IPS-11a (cell line): ENCODE data around the gene MACF1.
"Not testable (repeated sequence)": the region's sequence is repeated elsewhere in the genome, so short reads cannot be mapped to it uniquely, and the experiment has no call there.

Experiments used
- H3K4me3 ChIP-seq: one replicate; pipeline ENCODE4 v1.5.1; 2013; ENCODE audit warnings: low read depth, low read length, control low read depth

MACF1 gene

GRCh38 chr1:39208360-39208759 is 3.9 kb downstream of the MACF1 start:
- H3K4me3 ChIP-seq: not testable (repeated sequence)

DNA sequence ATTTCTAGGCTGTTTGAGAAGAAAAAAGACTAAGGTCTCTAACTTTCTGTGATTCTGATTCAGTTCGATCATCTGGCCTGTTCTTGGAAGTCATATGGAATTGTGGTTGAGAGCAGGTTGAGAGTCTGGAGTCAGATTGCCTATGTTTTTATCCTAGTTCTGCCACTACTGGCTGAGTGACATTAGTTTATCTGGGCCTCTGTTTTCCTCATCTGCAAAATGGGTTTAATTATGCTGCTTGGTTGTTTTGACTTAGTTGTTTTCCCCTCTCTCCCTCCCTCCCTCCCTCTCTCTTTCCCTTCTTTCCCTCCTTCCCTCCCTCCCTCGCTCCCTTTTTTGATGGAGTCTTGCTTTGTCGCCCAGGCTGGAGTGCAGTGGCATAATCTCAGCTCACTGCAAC is 6.2 kb downstream of the MACF1 start:
- H3K4me3 ChIP-seq: no peak overlapping the region

DNA sequence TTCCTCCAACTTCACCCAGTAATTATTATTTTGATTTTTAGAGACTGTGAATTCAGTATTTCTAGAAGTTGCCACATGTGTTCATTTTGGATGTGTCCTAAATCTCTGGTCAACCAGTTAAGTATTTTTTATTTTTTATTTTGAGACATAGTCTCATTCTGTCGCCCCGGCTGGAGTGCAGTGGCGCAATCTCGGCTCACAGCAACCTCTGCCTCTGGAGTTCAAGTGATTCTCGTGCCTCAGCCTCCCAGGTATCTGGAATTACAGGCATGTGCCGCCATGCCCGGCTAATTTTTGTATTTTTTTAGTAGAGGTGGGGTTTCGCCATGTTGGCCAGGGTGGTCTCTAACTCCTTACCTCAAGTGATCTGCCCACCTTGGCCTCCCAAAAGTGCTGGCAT is 8.0 kb downstream of the MACF1 start:
- H3K4me3 ChIP-seq: no peak overlapping the region

DNA sequence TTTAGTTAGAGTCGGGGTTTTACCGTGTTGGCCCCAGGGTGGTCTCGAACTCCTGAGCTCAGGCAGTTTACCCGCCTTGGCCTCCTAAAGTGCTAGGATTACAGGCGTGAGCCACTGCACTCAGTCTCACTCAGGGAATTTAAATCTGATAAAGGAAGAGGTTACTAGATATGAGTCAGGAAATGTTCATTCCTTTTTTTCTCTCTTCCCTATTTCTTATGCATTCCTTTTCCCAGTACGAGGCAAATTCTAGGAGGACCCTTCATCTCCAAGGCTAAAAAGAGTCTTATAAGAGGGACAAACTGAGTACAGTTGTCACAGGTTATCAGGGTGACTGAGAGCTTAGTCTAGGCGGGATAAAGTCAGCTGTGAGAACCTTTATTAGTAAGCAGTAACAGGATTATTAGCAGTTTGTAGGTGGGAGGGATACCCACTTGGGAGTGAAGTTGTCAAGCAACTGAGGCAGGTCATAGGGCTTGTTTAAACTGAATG is 9.1 kb downstream of the MACF1 start:
- H3K4me3 ChIP-seq: no peak overlapping the region

DNA sequence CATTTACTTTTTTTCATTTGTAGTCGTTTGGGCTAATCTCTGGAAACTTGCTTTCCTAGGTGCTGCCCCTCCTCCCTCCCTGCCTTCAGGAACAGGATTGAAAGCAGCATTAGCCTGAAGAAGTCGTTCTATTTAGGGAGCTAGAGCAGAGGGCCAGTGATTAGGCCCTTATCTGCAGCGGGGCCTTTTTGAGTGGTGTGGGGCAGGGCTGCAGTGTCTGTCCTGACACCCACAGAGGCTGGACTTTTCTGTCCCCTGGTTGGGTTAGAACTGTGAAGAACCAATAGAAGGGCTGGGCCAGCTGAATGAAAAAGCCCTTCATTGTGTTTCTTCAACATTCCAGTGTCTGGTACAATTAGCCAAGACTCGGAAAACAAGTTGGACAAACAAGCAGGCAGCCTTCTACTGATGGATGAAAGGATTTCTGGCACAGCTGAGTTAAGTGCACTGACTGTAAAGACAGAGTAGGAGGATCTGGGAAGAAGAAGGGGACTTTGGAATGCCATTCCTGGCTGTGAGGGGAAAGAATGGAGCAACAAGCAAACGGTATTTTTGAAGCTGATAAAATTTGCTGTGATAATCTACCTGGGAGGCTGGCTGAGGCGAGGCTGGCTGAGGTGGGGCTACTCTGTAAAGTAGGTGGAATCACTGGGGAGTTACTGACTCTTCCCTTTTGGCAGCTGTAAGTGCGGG is 9.7 kb downstream of the MACF1 start:
- H3K4me3 ChIP-seq: no peak overlapping the region

- H3K4me3 ChIP-seq: no peak overlapping the region
Measured at GRCh38 chr1:39214714-39214997, 10.2 kb downstream of the MACF1 start.

- H3K4me3 ChIP-seq: no peak overlapping the region
Measured at GRCh38 chr1:39214998-39215873, 10.7 kb downstream of the MACF1 start.

DNA sequence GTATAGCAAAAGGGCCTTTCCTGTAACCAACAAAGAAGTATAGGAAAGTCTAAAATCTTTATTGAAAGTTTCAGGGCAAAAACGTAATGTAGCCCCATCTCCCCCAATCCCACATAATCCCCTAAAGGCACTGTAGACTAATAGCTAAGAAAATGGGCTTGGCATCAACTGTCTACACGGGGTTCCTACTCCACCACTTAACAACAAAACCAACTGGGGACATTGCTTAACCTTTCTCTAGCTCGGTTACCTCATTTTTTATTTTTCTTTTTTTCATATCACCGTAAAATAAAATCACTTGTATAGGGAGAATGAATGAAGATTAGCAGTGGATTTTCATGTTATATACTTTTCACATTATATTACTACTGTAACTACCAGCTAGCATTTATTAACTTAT is 12.3 kb downstream of the MACF1 start:
- H3K4me3 ChIP-seq: no peak overlapping the region

DNA sequence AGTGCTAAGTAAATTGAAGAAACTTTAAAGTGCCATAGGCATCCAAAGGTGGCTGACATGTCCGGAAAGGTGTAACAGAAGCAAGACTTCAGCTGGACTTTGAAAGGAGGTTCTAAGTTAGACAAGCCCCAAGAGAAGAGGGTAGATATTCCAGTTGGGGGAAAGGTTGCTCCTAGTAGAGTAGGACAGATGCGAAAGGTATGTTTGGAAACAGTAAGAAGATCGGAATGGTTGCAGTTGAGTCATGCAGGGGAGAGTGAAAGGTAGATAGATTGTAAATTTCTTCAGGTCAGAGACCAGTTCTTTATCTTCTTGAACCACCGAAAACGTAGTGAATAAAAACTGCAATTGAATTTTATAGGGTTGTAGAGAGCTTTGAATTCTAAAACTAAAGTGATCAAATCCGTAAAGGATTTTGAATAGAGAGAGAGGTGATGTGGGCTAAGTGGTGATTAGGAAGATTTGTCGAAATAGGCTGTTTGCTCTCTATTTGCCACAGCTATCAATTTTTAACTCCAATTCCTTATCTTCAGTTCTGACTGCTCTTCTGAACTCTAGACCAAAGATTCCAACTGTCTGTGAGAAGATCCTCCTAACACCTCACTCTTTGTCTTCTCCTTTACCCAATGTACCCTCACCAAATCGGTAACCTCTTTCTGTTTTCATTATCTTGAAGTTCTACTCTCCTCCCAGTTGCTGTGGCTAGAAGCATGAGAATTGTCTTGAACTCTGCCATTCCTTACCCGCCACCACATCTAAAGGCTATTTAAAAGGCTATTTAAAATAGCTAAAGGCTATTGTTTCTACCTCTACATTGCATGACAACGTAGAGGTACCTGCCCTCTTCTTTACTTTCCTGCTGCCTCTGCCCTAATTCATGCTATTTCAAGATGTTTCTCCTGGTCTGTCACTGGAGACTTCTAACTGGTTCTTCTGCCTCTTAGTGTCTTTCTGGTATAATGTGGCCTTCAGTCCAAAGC is 16.7 kb downstream of the MACF1 start:
- H3K4me3 ChIP-seq: no peak overlapping the region

GRCh38 chr1:39224295-39224829 is 19.9 kb downstream of the MACF1 start:
- no peak overlapping the region for H3K4me3 ChIP-seq

DNA sequence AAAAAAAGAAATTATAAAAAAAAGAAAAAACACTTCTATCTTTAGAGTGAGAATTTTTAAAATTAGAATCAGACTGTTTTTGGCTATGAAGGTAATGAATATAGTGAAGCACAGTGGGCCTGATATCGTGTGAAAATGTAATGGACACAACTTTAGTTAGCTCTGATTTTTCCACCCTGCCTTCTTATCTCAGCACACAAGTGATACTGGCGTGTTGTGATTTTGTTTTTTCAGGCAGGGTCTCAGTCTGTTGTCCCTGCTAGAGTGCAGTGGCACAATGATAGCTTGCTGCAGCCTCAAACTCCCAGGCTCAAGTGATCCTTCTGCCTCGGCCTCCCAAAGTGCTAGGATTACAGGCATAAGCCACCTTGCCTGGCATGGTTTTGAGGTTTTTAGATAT is 22.3 kb downstream of the MACF1 start:
- H3K4me3 ChIP-seq: no peak overlapping the region

GRCh38 chr1:39228252-39228651 is 23.8 kb downstream of the MACF1 start:
- H3K4me3 ChIP-seq: no peak overlapping the region

- no peak overlapping the region for H3K4me3 ChIP-seq
Measured at GRCh38 chr1:39229504-39229903, 25.0 kb downstream of the MACF1 start.

DNA sequence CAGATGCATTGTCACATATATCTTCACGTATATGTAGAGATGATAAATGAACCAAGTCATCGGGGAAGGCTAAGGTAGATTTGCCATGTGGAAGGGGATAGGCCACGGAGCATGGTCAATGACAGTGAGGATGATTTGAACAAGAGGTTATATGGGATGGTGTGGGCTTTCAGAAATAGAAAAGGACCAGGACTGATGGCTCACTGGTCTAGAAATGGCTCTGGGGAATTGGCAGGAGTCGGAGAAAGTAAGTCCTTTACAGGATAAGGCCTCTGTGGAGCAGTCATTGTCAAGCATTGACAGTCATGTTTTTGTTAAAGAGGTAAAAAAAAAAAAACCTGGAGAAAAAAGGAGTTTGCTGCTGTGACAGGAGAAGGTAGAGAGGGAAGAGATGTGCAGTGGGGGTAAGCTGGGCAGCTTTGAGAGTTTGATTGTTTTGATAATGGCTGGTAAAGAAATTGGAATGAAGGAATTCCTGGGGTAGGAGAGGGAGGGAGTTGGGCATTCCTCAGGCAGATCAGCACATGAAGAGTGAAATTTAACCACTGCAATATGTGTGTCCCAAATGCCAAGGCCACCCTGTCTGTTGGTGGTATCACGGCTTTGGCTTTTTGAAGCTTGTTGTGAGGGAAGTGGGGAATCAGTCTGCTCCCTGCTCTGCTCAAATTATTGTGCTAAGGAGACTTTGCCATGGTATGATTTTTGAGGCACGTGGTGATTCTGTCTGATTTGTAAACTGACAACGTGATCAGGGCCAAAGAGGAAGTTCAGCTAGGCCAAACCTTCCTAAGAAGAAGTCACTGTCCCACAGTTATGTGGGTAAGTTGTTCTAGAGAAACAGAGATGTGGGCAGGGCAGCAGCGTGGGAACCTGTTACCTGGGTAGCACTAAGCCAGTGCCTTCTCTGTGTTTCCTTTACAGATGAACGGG is 26.0 kb downstream of the MACF1 start:
- H3K4me3 ChIP-seq: no peak overlapping the region

DNA sequence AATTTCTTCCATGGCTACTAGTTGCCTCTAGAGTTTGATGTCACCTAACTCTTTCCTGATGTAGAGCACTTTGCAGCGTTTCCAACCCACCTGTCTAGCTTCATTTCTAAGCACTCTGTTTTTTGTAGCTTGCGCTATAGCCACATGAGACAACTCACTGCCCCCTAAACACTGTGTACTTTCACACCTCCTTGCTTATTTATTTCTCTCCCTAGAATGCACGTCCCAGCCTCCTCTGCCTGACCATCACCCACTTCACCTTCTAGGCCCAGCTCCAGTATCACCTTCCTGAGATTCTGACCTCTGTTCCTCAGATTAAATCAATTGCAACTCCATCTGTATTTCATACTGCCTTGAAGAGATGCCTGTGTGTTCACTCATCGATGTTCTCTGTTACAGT is 32.5 kb downstream of the MACF1 start:
- no peak overlapping the region for H3K4me3 ChIP-seq

DNA sequence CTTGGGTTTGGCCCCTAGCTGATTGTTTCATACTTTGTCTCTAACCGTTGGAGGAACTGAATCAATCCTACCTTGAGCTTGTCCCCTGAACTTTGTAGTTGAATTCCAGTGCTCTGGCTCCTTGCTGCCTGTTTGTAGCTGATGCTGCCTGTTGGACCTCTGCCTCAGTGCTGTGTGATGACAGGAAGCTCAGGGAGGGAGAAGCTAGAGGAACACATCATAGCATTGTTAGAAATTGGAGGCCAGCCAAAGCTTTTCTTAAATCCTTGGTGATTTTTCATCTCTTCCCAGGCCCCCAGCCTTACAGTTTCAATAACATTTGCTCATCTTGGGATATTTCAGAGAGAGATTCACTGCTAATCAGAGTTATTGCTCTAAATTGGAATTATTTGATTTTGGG is 34.0 kb downstream of the MACF1 start:
- no peak overlapping the region for H3K4me3 ChIP-seq

GRCh38 chr1:39239968-39240367 is 35.5 kb downstream of the MACF1 start:
- H3K4me3 ChIP-seq: no peak overlapping the region

DNA sequence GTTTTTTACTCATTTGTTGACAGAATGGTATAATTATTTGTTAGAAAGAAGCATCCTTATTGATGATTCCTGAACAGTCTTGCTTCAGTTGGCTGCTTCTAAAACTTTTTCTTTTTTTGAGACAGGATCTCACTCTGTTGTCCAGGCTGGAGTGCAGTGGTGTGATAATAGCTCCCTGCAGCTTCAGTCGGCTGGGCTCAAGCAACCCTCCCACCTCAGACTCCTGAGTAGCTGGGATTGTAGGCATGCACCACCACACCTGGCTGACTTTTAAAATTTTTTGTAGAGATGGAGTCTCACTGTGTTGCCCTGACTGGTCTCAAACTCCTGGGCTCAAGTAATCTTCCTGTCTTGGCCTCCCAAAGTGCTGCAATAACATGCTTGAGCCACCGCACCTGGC is 38.8 kb downstream of the MACF1 start:
- H3K4me3 ChIP-seq: no peak overlapping the region

GRCh38 chr1:39250460-39251240 is 46.2 kb downstream of the MACF1 start:
- H3K4me3 ChIP-seq: no peak overlapping the region
